ENCODE results near the gene MST1R. TPM values are rescaled to one million over a fixed set of nuclear protein-coding genes. Genes with fewer than 3 reads are reported as not detected.
A peak's percentile ranks its signal among the peaks of the same experiment; 100 is the strongest.

The MST1R gene
- total RNA-seq, 1 donor from 2014 or later, result 39.2 TPM

- no peak for DNase-seq (ENCODE audit: low spot score)
Measured at GRCh38 chr3:49877716-49878115, 26.0 kb downstream of the MST1R start.

GRCh38 chr3:49876567-49876966, 27.1 kb downstream of the MST1R start:
- DNase-seq (ENCODE audit: low spot score), result no peak

GRCh38 chr3:49873623-49874022, 30.1 kb downstream of the MST1R start:
- DNase-seq (ENCODE audit: low spot score), result no peak

GRCh38 chr3:49872801-49873281, 30.8 kb downstream of the MST1R start:
- no peak for DNase-seq (ENCODE audit: low spot score)

- no peak for DNase-seq (ENCODE audit: low spot score)
Measured at GRCh38 chr3:49871531-49872153, 32.0 kb downstream of the MST1R start.

GRCh38 chr3:49869525-49870126, 34.0 kb downstream of the MST1R start, which contains the start of gene CAMKV:
Gene CAMKV (minus strand): TSS chr3:49869906. CDS start chr3:49862388, 7,518 bp downstream.
- DNase-seq (ENCODE audit: low spot score), result no peak

- no peak for DNase-seq (ENCODE audit: low spot score)
Measured at GRCh38 chr3:49868862-49869466, 34.7 kb downstream of the MST1R start.

GRCh38 chr3:49867871-49868321, 35.8 kb downstream of the MST1R start:
- no peak for DNase-seq (ENCODE audit: low spot score)

GRCh38 chr3:49867400-49867799, 36.3 kb downstream of the MST1R start:
- DNase-seq (ENCODE audit: low spot score), result no peak

GRCh38 chr3:49865198-49865784, 38.4 kb downstream of the MST1R start:
- DNase-seq (ENCODE audit: low spot score), result no peak

GRCh38 chr3:49864505-49864904, 39.2 kb downstream of the MST1R start:
- no peak for DNase-seq (ENCODE audit: low spot score)

- no peak for DNase-seq (ENCODE audit: low spot score)
Measured at GRCh38 chr3:49859576-49860305, 43.9 kb downstream of the MST1R start.

GRCh38 chr3:49856181-49857005, 47.3 kb downstream of the MST1R start, which contains the start of gene TRAIP:
Gene TRAIP (minus strand): TSS chr3:49856564. CDS start chr3:49856453, 111 bp downstream.
- DNase-seq (ENCODE audit: low spot score), result peak; percentile 96

- DNase-seq (ENCODE audit: low spot score), result no peak
Measured at GRCh38 chr3:49855662-49856061, 48.0 kb downstream of the MST1R start.

GRCh38 chr3:49845694-49846093, 58.0 kb downstream of the MST1R start:
- no peak for DNase-seq (ENCODE audit: low spot score)

GRCh38 chr3:49844464-49845183, 59.0 kb downstream of the MST1R start:
- DNase-seq (ENCODE audit: low spot score), result no peak

GRCh38 chr3:49842843-49843517, 60.7 kb downstream of the MST1R start:
- no peak for DNase-seq (ENCODE audit: low spot score)

GRCh38 chr3:49841806-49842205, 61.9 kb downstream of the MST1R start:
- DNase-seq (ENCODE audit: low spot score), result no peak

GRCh38 chr3:49841126-49841696, 62.5 kb downstream of the MST1R start:
- no peak for DNase-seq (ENCODE audit: low spot score)
